Transverse colon (tissue), 4 donors: Measurements from ENCODE around the gene TNS4.

Experiments used
- EP300 ChIP-seq: sonication (generic); formaldehyde crosslinking; IDR thresholded peaks from one replicate; pipeline ENCODE4 v1.6.1; 2017; ENCODE audit warnings: antibody characterized with exemption, low read depth
- POLR2A ChIP-seq: fragments of 450-650 bp; IDR thresholded peaks from one replicate; pipeline ENCODE4 v1.6.1; 2016; ENCODE audit warnings: antibody characterized with exemption, mild to moderate bottlenecking, moderate library complexity
- POLR2AphosphoS5 ChIP-seq, 3 donors: sonication (generic); formaldehyde crosslinking; IDR thresholded peaks; one replicate each; pipeline ENCODE4 v1.6.1; 2016; ENCODE audit warnings: antibody characterized with exemption in 3 of 3
- TF ChIP-seq, protein P1 (sequence below), 5 experiments: fragments of 200-600 bp in 3 of 5; fragments of 450-650 bp in 2 of 5; sonication (generic) in 3 of 5; IDR thresholded peaks; 1 replicate in 2 of 5; 2 replicates in 3 of 5; pipeline ENCODE4 v1.5.1; 2016 to 2017; ENCODE audit warnings: antibody characterized with exemption in 5 of 5, inconsistent platforms in 3 of 5, mild to moderate bottlenecking in 2 of 5, moderate library complexity in 1 of 5

- TF ChIP-seq, protein P1, sequence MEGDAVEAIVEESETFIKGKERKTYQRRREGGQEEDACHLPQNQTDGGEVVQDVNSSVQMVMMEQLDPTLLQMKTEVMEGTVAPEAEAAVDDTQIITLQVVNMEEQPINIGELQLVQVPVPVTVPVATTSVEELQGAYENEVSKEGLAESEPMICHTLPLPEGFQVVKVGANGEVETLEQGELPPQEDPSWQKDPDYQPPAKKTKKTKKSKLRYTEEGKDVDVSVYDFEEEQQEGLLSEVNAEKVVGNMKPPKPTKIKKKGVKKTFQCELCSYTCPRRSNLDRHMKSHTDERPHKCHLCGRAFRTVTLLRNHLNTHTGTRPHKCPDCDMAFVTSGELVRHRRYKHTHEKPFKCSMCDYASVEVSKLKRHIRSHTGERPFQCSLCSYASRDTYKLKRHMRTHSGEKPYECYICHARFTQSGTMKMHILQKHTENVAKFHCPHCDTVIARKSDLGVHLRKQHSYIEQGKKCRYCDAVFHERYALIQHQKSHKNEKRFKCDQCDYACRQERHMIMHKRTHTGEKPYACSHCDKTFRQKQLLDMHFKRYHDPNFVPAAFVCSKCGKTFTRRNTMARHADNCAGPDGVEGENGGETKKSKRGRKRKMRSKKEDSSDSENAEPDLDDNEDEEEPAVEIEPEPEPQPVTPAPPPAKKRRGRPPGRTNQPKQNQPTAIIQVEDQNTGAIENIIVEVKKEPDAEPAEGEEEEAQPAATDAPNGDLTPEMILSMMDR (IDR thresholded peaks at IDR 0.05) = peak in 1 of 5 experiments; percentile 20
- TF ChIP-seq POLR2A = peak; percentile 25
- TF ChIP-seq EP300 = no peak
- TF ChIP-seq POLR2AphosphoS5 (IDR thresholded peaks at IDR 0.05) = peak; percentile 53 to 60 (median 55)
Measured at GRCh38 chr17:40499551-40500189, 1.8 kb downstream of the TNS4 start.
